Fibroblast of lung (primary cell): Measurements from ENCODE around the gene SORBS1. TPM values are rescaled to one million over a fixed set of nuclear protein-coding genes. Genes with fewer than 3 reads are reported as not detected.

Experiments
- DNase-seq, 2 donors: peaks; one replicate each; pipeline versions ENCODE4 v3.0.0 to v3.0.0-alpha.2; 2010; ENCODE audit warnings: low read depth in 2 of 2
- H2AFZ ChIP-seq: 2 replicates; pipeline ENCODE4 v1.5.1; 2012; ENCODE audit warnings: low read length, control low read depth, inconsistent platforms
- H3K27ac ChIP-seq: 2 replicates; pipeline ENCODE4 v1.5.1; 2011; ENCODE audit warnings: low read length, control low read depth; ENCODE audit not compliant: insufficient read depth
- H3K27me3 ChIP-seq: 2 replicates; pipeline ENCODE4 v1.5.1; 2011; ENCODE audit warnings: mild to moderate bottlenecking, low read length; ENCODE audit not compliant: control insufficient read depth, insufficient read depth
- H3K36me3 ChIP-seq: 2 replicates; pipeline ENCODE4 v1.5.1; 2011; ENCODE audit warnings: low read length; ENCODE audit not compliant: control insufficient read depth, insufficient read depth
- H3K4me1 ChIP-seq: 2 replicates; pipeline ENCODE4 v1.5.1; 2011; ENCODE audit warnings: low read length; ENCODE audit not compliant: control insufficient read depth, insufficient read depth; ENCODE audit errors: extremely low read depth
- H3K4me2 ChIP-seq: 2 replicates; pipeline ENCODE4 v1.5.1; 2011; ENCODE audit warnings: low read length, control low read depth; ENCODE audit not compliant: insufficient read depth; ENCODE audit errors: extremely low read depth
- H3K4me3 ChIP-seq, 4 experiments: fragments of 200-600 bp in 1 of 4; sonication (generic) in 1 of 4; replicated peaks in 1 of 4; 2 replicates each; pipeline ENCODE4 v1.5.1; 2011 to 2016; ENCODE audit warnings: low read length in 4 of 4, low read depth in 3 of 4, mild to moderate bottlenecking in 3 of 4, control low read depth in 2 of 4, inconsistent platforms in 1 of 4, mixed read lengths in 1 of 4; ENCODE audit not compliant: insufficient read depth in 1 of 4; ENCODE audit errors: control extremely low read depth in 1 of 4
- H3K79me2 ChIP-seq: 2 replicates; pipeline ENCODE4 v1.5.1; 2012; ENCODE audit warnings: mild to moderate bottlenecking, low read length, inconsistent platforms; ENCODE audit not compliant: control insufficient read depth, insufficient read depth
- H3K9ac ChIP-seq: 2 replicates; pipeline ENCODE4 v1.5.1; 2011; ENCODE audit warnings: mild to moderate bottlenecking, low read length, control low read depth; ENCODE audit not compliant: insufficient read depth
- H3K9me3 ChIP-seq: 2 replicates; pipeline ENCODE4 v1.5.1; 2012; ENCODE audit warnings: low read depth, low read length; ENCODE audit not compliant: control insufficient read depth, insufficient read depth
- H4K20me1 ChIP-seq: 2 replicates; pipeline ENCODE4 v1.5.1; 2011; ENCODE audit warnings: low read length; ENCODE audit not compliant: control insufficient read depth, insufficient read depth; ENCODE audit errors: extremely low read depth
- CTCF ChIP-seq, 2 donors: IDR thresholded peaks in 1 of 2; conservative IDR thresholded peaks in 1 of 2; 1 replicate in 1 of 2; 2 replicates in 1 of 2; pipeline ENCODE4 v1.5.1; 2011 to 2012; ENCODE audit warnings: low read length in 2 of 2, control low read depth in 1 of 2, inconsistent platforms in 1 of 2, low read depth in 1 of 2, mild to moderate bottlenecking in 1 of 2
- EZH2 ChIP-seq: IDR thresholded peaks from 2 replicates; pipeline ENCODE4 v1.5.1; 2012; ENCODE audit warnings: low read length, control low read depth, mild to moderate bottlenecking; ENCODE audit errors: missing control alignments
- polyA plus RNA-seq, 2 donors: library from polyadenylated mRNA; depleted of rRNA in 1 of 2; stranded (reverse) in 1 of 2; unstranded in 1 of 2; fragments of >200 nt; gene quantifications; 2 replicates each; pipeline ENCODE4 v1.2.1, GENCODE V29; 2011 to 2012; ENCODE audit warnings: missing spikeins in 1 of 2
- total RNA-seq: library from RNA; depleted of rRNA; stranded (reverse); fragments of >200 nt; gene quantifications from 2 replicates; pipeline ENCODE4 v1.2.1, GENCODE V29; 2014

The SORBS1 gene
- total and polyA plus RNA-seq, 2 donors (not counting 1 experiment from before 2014, with no cell fraction given), result 0.33 to 0.50 TPM

- no peak overlapping the region for H3K4me3 ChIP-seq
- peak; percentile 37 to 54 for DNase-seq
- no peaks in the 10 kb centered on the region for H3K36me3 ChIP-seq
- H3K9ac ChIP-seq, result no peak overlapping the region
- no peak overlapping the region for H3K4me2 ChIP-seq
- TF ChIP-seq CTCF (conservative IDR thresholded peaks at IDR 0.05 in 1 of 2, IDR thresholded peaks at IDR 0.05 in 1 of 2; ENCODE audit: low read depth in 1 of 2, low read length in 2 of 2) (peak; percentile 19 to 35), EZH2 (no peak)
- H3K4me1 ChIP-seq, result no peaks in the 10 kb centered on the region
- no peaks in the 10 kb centered on the region for H4K20me1 ChIP-seq
- H3K79me2 ChIP-seq, result no peaks in the 10 kb centered on the region
- H3K27me3 ChIP-seq, result no peaks in the 10 kb centered on the region
- H2AFZ ChIP-seq, result no peak overlapping the region
- H3K9me3 ChIP-seq, result no peaks in the 10 kb centered on the region
- no peak overlapping the region for H3K27ac ChIP-seq
These were observed 169.5 kb downstream of the SORBS1 start for GRCh38 chr10:95391581-95392216.

- DNase-seq, result no peak
- Histone ChIP-seq H3K4me1 (no peaks in the 10 kb centered on the region), H3K9me3 (no peaks in the 10 kb centered on the region), H3K27me3 (no peaks in the 10 kb centered on the region), H3K9ac (no peak overlapping the region), H3K4me3 (no peak overlapping the region), H3K27ac (no peak overlapping the region), H3K79me2 (no peaks in the 10 kb centered on the region), H3K4me2 (no peak overlapping the region), H2AFZ (no peak overlapping the region), H4K20me1 (no peaks in the 10 kb centered on the region), H3K36me3 (no peaks in the 10 kb centered on the region)
- no peak for TF ChIP-seq EZH2
- TF ChIP-seq CTCF (conservative IDR thresholded peaks at IDR 0.05 in 1 of 2, IDR thresholded peaks at IDR 0.05 in 1 of 2; ENCODE audit: low read depth in 1 of 2, low read length in 2 of 2), result no peak
These were observed 170.0 kb downstream of the SORBS1 start for GRCh38 chr10:95391164-95391563.

- Histone ChIP-seq H3K27me3 (no peaks in the 10 kb centered on the region), H3K36me3 (no peaks in the 10 kb centered on the region), H3K79me2 (no peaks in the 10 kb centered on the region), H3K27ac (no peak overlapping the region), H4K20me1 (no peaks in the 10 kb centered on the region), H3K4me2 (no peak overlapping the region), H3K9me3 (no peaks in the 10 kb centered on the region), H3K4me1 (no peaks in the 10 kb centered on the region), H3K4me3 (no peak overlapping the region), H3K9ac (no peak overlapping the region), H2AFZ (no peak overlapping the region)
- DNase-seq, result no peak
- TF ChIP-seq EZH2, result no peak
- TF ChIP-seq CTCF (conservative IDR thresholded peaks at IDR 0.05 in 1 of 2, IDR thresholded peaks at IDR 0.05 in 1 of 2; ENCODE audit: low read depth in 1 of 2, low read length in 2 of 2), result no peak
These were observed 171.2 kb downstream of the SORBS1 start for GRCh38 chr10:95389982-95390381.
